BJ (cell line): ENCODE data around the gene RPUSD4. TPM values are rescaled to one million over a fixed set of nuclear protein-coding genes. Genes with fewer than 3 reads are reported as not detected.

Experiments used
- CTCF ChIA-PET: fragments of 350-600 bp; formaldehyde crosslinking; extraction: SDS; loops from one replicate; lab custom pipeline; 2021; ENCODE audit warnings: antibody characterized with exemption, inconsistent platforms; lab: Yijun Ruan, JAX
- POLR2A ChIA-PET: fragments of 300-600 bp; sonication (Branson Sonifier 250); formaldehyde crosslinking; extraction: SDS; loops from one replicate; lab custom pipeline; 2021; ENCODE audit warnings: antibody characterized with exemption; lab: Charles Lee
- DNase-seq: peaks from one replicate; pipeline ENCODE4 v3.0.0-alpha.2; 2011; ENCODE audit warnings: low read depth
- H3K27me3 ChIP-seq: 2 replicates; pipeline ENCODE4 v1.6.0; 2011; ENCODE audit warnings: low read length; ENCODE audit not compliant: control insufficient read depth, insufficient read depth
- H3K36me3 ChIP-seq: 2 replicates; pipeline ENCODE4 v1.5.1; 2011; ENCODE audit warnings: low read length; ENCODE audit not compliant: control insufficient read depth, insufficient read depth
- H3K4me3 ChIP-seq: 2 replicates; pipeline ENCODE4 v1.5.1; 2011; ENCODE audit warnings: low read depth, mild to moderate bottlenecking, control low read depth, low read length
- CTCF ChIP-seq: IDR thresholded peaks from 2 replicates; pipeline ENCODE4 v1.5.1; 2011; ENCODE audit warnings: low read depth, mild to moderate bottlenecking, control low read depth, inconsistent platforms, low read length, moderate library complexity; ENCODE audit not compliant: insufficient read depth
- polyA plus RNA-seq: library from polyadenylated mRNA; depleted of rRNA; stranded (reverse); fragments of >200 nt; gene quantifications from 2 replicates; pipeline ENCODE4 v1.2.3, GENCODE V29; 2011

Gene RPUSD4
- polyA plus RNA-seq, 1 experiment, result 31.8 TPM

DNA sequence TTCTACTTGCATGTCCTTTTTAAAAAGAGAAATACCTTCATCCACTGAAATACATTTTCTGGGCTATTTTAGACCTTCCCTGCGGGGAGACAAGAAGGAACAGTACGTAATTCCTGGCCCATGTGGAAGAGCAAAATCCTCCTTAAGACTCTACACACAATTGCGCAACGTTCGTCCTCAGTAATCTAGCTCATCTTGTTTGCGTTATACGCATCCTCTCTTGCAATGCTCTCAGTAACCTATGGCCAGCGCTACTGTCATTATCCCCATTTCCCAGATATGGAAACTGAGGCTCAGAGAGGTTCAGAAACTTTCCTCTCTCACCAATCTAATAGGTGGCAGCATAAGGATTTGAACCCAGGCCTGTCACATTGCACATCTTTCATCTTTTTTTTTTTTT, 54.6 kb downstream of the RPUSD4 start:
- no peaks in the 10 kb centered on the region for H3K36me3 ChIP-seq
- no peak overlapping the region for H3K4me3 ChIP-seq
- no peak for DNase-seq
- peaks cover 13% of the 10 kb centered on the region for H3K27me3 ChIP-seq
- TF ChIP-seq CTCF, result no peak
- POLR2A ChIA-PET, result no interaction called here
- CTCF ChIA-PET, result no interaction called here

DNA sequence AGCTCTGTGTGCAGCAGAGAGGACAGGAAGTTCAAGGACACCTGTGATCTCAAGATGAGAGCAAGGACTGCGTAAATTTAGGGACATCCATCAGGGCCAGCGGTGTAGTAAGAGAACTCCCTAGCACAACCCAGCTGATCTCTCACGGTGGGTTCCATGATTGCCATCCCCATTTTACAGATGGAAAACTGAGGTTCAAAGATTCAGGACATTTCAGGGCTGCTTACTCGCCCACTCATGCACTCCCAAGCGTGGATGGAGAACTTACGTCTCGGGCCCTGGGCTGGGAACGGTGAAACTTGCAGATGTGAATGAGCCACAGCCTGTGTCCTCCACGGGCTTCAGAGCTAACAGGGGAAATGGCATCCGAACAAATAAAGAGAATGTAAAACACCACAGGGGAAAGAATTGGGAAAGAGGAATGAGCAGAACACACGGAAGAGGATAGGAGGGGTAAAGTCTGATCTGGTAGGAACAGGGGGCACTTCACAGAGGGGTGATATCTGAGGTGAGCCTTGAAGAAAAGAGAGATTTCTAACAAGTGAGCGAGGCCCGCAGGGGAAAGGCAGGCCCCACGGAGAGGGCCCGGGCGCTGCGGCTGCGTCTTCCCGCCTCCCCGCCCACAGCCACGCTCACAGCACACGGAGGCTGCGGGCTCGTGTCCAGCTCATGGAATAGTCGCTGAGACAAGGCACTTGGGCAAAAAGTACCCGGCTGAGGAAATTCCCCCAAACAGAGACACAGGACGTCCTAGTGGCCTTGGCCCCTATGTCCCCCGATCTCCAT, 55.9 kb downstream of the RPUSD4 start:
- POLR2A ChIA-PET, result interaction anchor here (0.6 kb wide), 1 partner anchor 21 kb away, joined by 3 read pairs; no protein-coding TSS in a partner anchor
- no peak for TF ChIP-seq CTCF
- no peak for DNase-seq
- CTCF ChIA-PET, result interaction anchor here (1.4 kb wide), 2 partner anchors 13 to 23 kb away, joined by 3 read pairs; no protein-coding TSS in a partner anchor
- Histone ChIP-seq H3K4me3 (no peak overlapping the region), H3K27me3 (peaks cover 20% of the 10 kb centered on the region), H3K36me3 (no peaks in the 10 kb centered on the region)

DNA sequence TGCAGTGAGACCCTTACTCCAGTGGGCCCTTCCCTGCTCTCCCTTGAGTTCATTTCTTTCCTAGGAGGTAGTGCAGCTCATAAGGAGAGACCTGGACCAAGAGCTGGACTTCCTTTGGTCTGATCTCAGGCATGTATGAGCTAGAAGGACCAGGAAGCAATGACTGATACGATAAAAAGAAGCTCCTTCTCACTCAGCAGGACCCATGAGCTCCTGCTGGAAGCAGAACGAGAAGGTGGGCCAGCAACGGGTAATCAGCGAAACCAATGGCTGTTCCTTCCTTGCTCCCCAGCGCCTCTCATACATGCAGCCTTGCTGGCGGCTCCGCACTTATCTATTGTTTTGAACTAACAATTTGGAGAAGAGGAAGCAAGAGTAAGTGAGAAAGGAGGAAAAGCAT, 56.8 kb downstream of the RPUSD4 start:
- no peak for TF ChIP-seq CTCF
- H3K4me3 ChIP-seq, result no peak overlapping the region
- no peaks in the 10 kb centered on the region for H3K36me3 ChIP-seq
- no peak for DNase-seq
- CTCF ChIA-PET, result interaction anchor here (1.1 to 1.4 kb wide), 4 partner anchors 12 to 49 kb away, joined by 3 read pairs; no protein-coding TSS in a partner anchor
- H3K27me3 ChIP-seq, result peaks cover 23% of the 10 kb centered on the region
- POLR2A ChIA-PET, result no interaction called here

- Histone ChIP-seq H3K4me3 (no peak overlapping the region), H3K27me3 (peaks cover 23% of the 10 kb centered on the region), H3K36me3 (no peaks in the 10 kb centered on the region)
- ChIA-PET POLR2A (interaction anchor here (1.7 kb wide), 1 partner anchor 9 kb away, joined by 6 read pairs; no protein-coding TSS in a partner anchor), CTCF (interaction anchor here (0.9 to 1.4 kb wide), 5 partner anchors 9 to 50 kb away, joined by 3 to 4 read pairs (median 3); no protein-coding TSS in a partner anchor)
- no peak for TF ChIP-seq CTCF
- peak; percentile 62 for DNase-seq
These were observed 57.5 kb downstream of the RPUSD4 start for GRCh38 chr11:126153972-126154371.

DNA sequence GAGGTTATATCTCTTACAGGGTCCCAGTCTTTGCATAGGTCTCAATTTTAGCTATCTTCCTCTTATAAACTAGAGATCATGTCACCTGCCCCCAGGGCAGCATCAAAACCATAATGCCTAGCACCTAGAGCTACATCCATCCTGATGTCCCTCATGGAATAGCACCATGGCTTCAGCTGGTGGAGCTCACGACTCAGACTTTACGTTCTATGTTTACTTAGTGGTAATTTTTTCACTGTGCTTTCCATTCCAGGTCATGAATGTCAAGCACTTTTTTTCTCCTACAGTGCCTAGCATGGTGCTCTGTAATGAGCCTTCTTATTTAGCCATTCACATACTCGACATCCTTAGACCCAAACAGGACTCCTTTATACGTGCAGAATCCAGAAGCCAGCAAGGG, 58.4 kb downstream of the RPUSD4 start:
- POLR2A ChIA-PET, result interaction anchor here (0.8 to 1.8 kb wide), 3 partner anchors 10 to 16 kb away, joined by 3 to 6 read pairs (median 5); no protein-coding TSS in a partner anchor
- no peak for DNase-seq
- CTCF ChIA-PET, result interaction anchor here (0.7 to 1.5 kb wide), 3 partner anchors 10 to 23 kb away, joined by 3 to 5 read pairs (median 4); no protein-coding TSS in a partner anchor

More for the DNA sequence above, 58.4 kb downstream of the RPUSD4 start:
- no peaks in the 10 kb centered on the region for H3K36me3 ChIP-seq
- peaks cover 21% of the 10 kb centered on the region for H3K27me3 ChIP-seq
- no peak for TF ChIP-seq CTCF
- H3K4me3 ChIP-seq, result no peak overlapping the region
